ENCODE results near the gene WDR20. TPM values are rescaled to one million over a fixed set of nuclear protein-coding genes. Genes with fewer than 3 reads are reported as not detected.

WDR20 gene
- total and polyA plus RNA-seq, 10 of the 15 experiments (the other 5 are each of a cell fraction or from before 2014, with no cell fraction given) = 9.1 to 25.9 (median 18.4) TPM

GRCh38 chr14:102097441-102098135, 42.1 kb upstream of the WDR20 start:
- SMC1A ChIA-PET (ENCODE audit: uncharacterized antibody, unreplicated experiment) = interaction anchor here (0.6 to 2.6 kb wide), 11 partner anchors 13 to 390 kb away, joined by 3 to 13 read pairs (median 6); no protein-coding TSS in a partner anchor
- 25% methylated on average over 7 of the region's 7 CpGs for WGBS (ENCODE audit: insufficient coverage, insufficient replicate concordance, low lambda C conversion rate, missing lambda C conversion rate)

More at GRCh38 chr14:102097441-102098135, 42.1 kb upstream of the WDR20 start:
- H3K9ac ChIP-seq (ENCODE audit: control insufficient read depth, insufficient read depth, low read length) = no peak overlapping the region
- H3K4me3 ChIP-seq = no peak overlapping the region
- H3K27me3 ChIP-seq (replicated peaks in 1 of 2; ENCODE audit: control insufficient read depth in 2 of 2, insufficient read depth in 2 of 2, low read length in 1 of 2) = no peaks in the 10 kb centered on the region
- TF ChIP-seq NFYA (IDR thresholded peaks at IDR 0.05; ENCODE audit: borderline replicate concordance, low read depth, low read length) (no peak), ZNF217 (IDR thresholded peaks at IDR 0.05) (no peak), RCOR1 (conservative IDR thresholded peaks at IDR 0.05; ENCODE audit: low read depth, low read length) (no peak), CHD4 (IDR thresholded peaks at IDR 0.05) (no peak), POU2F2 (IDR thresholded peaks at IDR 0.05; ENCODE audit: borderline replicate concordance, low read depth, low read length) (no peak), POLR2AphosphoS2 (IDR thresholded peaks at IDR 0.05; ENCODE audit: low read depth, low read length) (no peak), WRNIP1 (IDR thresholded peaks at IDR 0.05; ENCODE audit: borderline replicate concordance, low read depth, low read length) (no peak), SRF (IDR thresholded peaks at IDR 0.05; ENCODE audit: low read depth in 2 of 2, low read length in 2 of 2) (no peak), ZBTB11 (CRISPR knock-in tag; IDR thresholded peaks at IDR 0.05) (no peak), HDAC6 (IDR thresholded peaks at IDR 0.05; ENCODE audit: unreplicated experiment) (no peak), POLR2A (IDR thresholded peaks at IDR 0.05; ENCODE audit: low read depth, low read length) (no peak), POLR2AphosphoS5 (IDR thresholded peaks at IDR 0.05; ENCODE audit: low read length) (no peak), TCF7 (IDR thresholded peaks at IDR 0.05; ENCODE audit: borderline replicate concordance) (no peak), GABPA (IDR thresholded peaks at IDR 0.05; ENCODE audit: low read depth) (no peak)
- H4K20me1 ChIP-seq (ENCODE audit: control insufficient read depth, insufficient read depth) = no peaks in the 10 kb centered on the region
- ChIA-PET CTCF (interaction anchor here (0.7 to 4.1 kb wide), 23 partner anchors 9 to 1706 kb away, joined by 3 to 58 read pairs (median 5); partner anchors contain the start of gene DYNC1H1), POLR2A (interaction anchor here (0.7 kb wide), 1 partner anchor 140 kb away, joined by 4 read pairs; no protein-coding TSS in a partner anchor), RAD21 (ENCODE audit: unreplicated experiment) (interaction anchor here (1.1 to 2.6 kb wide), 6 partner anchors 51 to 391 kb away, joined by 3 to 21 read pairs (median 8); no protein-coding TSS in a partner anchor)
- no peak overlapping the region for H3K27ac ChIP-seq (ENCODE audit: control insufficient read depth, insufficient read depth)
- ATAC-seq (no peak), FAIRE-seq (no peak), DNase-seq (ENCODE audit: low read depth, low spot score) (no peak)
- H3K36me3 ChIP-seq (ENCODE audit: control insufficient read depth in 2 of 2, insufficient read depth in 2 of 2, low read length in 1 of 2) = no peaks in the 10 kb centered on the region
- no TSS peak for BruUV-seq (replicated peaks)
- intact Hi-C loops (cut with micrococcal nuclease; ENCODE audit: unreplicated experiment) = loop anchor here (2.0 to 5.0 kb wide), 2 partner anchors 35 to 215 kb away; no protein-coding TSS in a partner anchor
- no peaks in the 10 kb centered on the region for H3K9me3 ChIP-seq (replicated peaks; ENCODE audit: control insufficient read depth, insufficient read depth, low read length)
- no peak overlapping the region for H3K4me2 ChIP-seq (ENCODE audit: control insufficient read depth, insufficient read depth)
- no peaks in the 10 kb centered on the region for H3K79me2 ChIP-seq (ENCODE audit: control insufficient read depth, insufficient read depth, low read length)
- H2AFZ ChIP-seq (ENCODE audit: control insufficient read depth, low read depth, low read length) = no peak overlapping the region
- peaks cover under 1% of the 10 kb centered on the region; the same call in 1 of the 2 replicates for H3K4me1 ChIP-seq (ENCODE audit: control insufficient read depth, insufficient read depth, low read length)
- in situ Hi-C loops (cut with MboI) = loop anchor here (5.0 kb wide), 1 partner anchor 135 kb away; the partner anchor contains the start of gene DYNC1H1

All from GM12878 (cell line).